TTC549 (cell line): ENCODE results near the gene DBP.
A peak's percentile ranks its signal among the peaks of the same experiment; 100 is the strongest.

ENCODE experiments used
- FAIRE-seq: peaks from 2 replicates; lab custom pipeline; 2012; peaks lifted over from hg19 to GRCh38; lab: Jason Lieb, UNC

DBP gene

DNA sequence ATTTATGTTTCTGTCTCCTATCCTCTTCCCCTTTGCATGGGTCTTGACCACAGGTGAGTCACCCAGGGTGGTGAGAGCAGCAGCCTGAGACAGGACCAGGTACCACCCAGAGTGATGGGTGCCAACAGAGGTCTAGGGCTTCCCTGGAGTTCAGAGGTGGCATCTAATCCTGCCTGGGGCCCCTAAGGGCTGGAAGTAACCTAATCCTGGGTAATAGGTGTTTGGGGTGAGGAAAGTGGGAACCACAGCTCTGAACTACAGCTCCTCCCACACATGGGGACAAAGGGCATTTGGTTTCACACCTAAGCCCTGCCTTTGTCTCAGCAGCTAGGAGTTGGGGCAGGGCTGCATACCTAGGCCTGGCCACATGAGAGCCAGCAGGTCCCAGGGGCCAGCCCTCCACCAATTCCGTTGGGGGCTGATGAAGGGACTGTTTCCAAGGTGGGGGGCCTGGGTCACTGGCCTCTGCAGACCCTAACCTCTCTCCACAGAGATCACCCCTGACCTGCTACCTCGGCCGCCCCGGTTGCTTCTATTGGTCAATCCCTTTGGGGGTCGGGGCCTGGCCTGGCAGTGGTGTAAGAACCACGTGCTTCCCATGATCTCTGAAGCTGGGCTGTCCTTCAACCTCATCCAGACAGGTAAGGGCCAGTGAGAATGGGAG lies 9.8 kb downstream of the DBP start:
- FAIRE-seq = no peak

DNA sequence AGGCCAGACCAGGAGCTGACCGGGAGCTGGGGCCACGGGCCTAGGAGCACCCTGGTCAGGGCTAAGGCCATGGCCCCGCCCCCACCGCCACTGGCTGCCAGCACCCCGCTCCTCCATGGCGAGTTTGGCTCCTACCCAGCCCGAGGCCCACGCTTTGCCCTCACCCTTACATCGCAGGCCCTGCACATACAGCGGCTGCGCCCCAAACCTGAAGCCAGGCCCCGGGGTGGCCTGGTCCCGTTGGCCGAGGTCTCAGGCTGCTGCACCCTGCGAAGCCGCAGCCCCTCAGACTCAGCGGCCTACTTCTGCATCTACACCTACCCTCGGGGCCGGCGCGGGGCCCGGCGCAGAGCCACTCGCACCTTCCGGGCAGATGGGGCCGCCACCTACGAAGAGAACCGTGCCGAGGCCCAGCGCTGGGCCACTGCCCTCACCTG lies 11.3 kb downstream of the DBP start:
- no peak for FAIRE-seq

DNA sequence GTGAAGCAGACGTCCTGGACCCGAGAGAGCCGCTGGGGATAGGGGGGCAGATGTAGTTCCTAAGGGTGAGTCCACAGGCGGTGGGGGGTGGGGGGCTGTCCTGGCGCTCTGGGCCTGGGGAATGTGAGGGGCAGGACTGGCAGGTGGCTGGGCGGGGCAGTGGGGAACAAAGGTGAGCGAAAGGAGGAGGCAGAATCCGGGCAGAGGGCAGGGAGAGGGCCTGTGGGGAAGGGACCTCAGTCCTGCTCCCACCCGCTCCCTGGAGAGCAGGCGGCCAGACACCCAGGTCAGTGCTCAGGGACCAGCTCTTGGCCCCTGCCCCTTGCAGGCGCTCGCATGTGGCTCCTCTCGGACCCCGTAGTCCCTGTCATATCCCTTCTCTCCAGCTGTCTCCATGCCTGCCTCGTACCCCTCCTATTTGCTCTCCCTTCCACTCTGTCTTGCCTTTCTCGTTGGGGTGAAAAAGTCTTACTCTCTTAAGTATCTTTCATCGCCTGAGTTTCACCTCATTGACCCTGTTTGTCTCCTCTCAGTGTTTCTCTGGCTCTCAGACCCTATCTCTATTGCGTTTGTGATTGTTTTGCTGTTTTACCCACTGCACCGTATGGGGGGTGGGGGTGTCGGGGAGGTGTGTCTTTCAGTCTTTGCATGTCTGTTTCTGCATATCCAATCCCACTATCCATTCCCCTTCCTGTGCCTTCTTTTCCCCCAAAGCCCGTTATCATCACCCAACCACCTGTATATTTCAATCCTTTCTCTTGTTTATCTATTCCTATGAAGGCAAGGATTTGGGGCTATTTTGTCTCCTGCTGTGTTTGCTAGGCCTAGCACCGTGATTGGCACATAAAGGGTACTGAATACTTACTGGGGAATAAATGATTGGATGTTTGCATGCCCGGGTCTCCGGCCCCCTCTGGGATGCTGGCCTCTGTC lies 12.1 kb downstream of the DBP start:
- FAIRE-seq = no peak

DNA sequence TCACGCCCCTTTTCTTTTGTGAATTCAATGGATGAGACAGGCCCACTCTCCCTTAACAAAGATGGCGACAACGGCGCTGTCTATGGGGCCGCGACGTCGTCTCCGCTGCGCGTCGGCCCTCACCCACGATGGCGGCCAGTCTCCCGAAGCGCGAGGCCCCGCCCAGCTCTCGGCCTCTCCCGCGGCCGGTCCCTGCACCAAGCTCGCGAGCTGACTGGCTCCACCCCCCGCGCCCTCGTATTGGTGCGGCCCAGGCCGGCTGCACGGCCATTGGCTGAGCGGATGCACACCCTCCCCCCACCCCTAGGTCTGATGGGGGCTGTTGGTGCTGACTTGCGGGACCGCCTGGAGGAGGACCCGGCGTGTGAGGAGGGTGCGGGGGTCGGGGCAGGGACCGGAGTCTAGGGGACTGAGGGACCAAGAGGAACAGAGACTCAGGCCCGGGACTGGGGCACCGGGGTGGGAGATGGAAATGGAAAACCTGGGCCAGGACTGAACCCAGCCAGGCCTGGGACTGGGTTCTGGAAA lies 13.0 kb downstream of the DBP start:
- peak; percentile 93 for FAIRE-seq

DNA sequence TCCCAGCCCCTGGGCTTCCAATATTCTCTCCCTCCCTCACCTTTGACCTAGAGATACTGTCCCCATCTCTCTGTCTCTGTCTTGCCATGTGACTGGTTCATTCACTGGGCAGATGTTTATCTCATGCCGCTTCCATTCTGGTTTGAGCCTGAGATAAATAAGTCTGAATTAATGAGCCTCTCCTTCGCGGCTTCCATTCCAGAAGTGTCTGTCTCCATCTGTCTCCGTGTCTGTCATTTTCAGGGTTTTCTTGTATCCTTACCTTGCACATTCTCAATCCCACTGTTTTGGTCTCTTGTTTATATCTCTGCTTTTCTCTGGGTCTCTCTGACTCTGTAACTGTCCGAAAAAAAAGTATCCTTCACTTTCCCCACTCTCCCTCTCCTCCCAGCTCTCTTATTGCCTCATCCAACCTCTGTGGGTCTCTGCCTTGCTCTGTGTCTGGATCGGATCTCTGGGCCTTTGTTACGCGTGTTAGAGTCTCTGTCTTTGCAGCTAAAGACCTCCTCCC lies 13.6 kb downstream of the DBP start:
- no peak for FAIRE-seq

DNA sequence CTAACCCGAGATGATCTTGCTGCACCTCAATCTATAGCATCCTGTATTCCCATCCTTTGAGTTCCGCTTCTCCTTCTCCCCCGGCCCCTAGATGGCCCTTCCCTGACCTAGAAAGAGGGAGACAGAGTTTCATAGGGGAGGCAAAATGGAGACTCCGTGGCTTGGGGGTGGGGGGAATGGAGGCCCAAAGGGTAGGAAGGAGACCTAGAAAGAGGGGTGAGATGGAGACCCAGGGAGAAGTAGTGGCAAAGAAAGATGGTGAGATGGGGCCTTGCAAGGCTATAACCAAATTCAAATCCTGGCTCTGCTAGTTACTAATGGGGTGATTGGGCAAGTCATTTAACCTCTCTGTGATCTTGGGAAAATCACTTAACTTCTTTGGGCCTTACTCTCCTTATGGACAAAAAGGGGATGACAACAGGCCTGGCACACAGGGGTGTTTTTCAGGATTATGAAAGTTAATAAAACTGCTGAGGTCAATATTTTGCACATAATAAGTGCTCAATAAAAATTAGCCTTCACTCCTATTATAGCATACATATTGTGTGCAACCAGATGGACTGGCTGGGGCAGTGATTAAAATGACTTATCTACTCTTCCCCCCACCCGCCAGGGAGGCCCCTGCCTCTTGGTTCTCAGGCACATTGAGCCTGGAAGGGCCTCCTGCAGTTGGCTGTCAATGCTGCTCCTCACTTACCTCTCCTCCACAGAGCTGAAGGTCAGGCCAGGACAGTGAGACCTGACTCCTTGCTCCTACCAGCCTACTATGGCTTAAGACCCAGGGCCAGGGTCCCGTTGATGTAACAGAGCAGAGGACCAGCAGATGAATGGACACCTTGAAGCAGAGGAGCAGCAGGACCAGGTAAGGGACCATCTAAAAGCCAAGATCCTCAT lies 17.2 kb downstream of the DBP start:
- FAIRE-seq = no peak

DNA sequence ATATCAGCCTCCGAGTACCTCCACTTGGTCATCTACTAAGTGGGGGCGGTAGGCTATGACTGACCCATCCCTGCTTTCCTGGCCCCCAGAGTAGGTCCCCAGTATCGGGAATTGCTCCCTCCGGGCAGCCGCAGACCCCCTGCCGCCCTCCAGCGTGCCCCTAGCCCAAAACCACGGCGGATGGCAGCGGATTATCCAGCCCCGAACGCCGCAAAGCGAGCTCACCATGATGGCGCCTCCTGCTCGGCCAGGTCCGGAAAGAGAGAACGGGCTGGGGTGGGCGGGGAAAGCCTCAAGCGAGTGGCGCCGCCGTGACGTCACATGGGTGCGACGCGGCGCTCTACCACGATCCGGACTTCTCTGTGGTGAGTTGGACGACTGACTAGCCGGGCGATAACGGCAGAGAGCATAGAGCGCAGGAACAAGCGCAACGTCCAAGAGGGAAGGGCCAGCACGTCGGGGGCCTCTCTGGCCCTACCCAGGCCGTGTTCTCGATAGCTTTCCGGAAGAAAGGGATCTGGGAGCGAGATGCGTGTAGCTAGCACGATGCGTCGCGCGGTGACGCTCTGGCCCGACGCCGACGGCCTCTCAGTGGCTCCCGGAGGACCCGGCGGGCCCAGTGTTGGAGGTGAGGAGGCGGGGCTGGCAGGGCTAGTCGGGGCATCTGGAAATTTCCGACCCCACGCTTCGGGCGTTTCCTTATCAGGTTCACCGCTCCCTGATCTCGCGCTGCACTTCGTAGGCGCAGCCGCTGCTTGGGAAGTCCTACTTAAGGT lies 18.1 kb downstream of the DBP start, which contains the start of the genes RPL18 and SPHK2:
TSS of gene RPL18 (minus strand) at position 263 of the 776 bp plus-strand sequence. CDS start at position 228, 35 bp downstream.
TSS of gene SPHK2 (plus strand) at position 591 of the 776 bp plus-strand sequence. CDS start 1,009 bp downstream, outside the sequence.
- FAIRE-seq = peak; percentile 88

DNA sequence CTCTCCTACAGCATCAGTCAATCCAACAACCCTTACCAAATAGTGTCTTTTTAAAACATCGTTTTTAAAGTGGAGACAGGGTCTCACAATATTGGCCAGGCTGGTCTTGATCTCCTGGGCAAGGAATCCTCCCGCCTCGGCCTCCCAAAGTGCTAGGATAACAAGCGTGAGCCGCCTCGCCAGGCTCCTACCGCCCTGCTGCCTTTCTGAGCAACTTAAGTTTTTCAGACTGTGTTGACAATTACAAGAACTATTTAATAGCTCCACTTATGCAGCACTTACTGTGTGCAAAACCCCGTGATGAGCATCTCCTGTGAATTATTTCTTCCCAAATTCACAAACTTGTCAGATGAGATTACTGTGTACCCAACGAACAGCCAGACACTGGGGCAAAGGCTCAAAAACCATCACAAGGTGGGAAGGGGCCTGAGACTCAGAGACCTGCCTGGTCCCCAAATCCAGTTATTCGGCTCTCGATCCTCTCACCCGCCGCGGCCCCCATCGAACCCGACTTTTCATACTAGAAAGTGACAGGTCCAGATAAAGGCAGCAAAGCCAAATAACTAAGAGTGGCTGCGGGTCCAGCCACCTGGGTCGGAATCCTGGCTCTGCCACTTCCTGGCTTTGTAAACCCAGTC lies 18.8 kb downstream of the DBP start:
- FAIRE-seq = no peak

DNA sequence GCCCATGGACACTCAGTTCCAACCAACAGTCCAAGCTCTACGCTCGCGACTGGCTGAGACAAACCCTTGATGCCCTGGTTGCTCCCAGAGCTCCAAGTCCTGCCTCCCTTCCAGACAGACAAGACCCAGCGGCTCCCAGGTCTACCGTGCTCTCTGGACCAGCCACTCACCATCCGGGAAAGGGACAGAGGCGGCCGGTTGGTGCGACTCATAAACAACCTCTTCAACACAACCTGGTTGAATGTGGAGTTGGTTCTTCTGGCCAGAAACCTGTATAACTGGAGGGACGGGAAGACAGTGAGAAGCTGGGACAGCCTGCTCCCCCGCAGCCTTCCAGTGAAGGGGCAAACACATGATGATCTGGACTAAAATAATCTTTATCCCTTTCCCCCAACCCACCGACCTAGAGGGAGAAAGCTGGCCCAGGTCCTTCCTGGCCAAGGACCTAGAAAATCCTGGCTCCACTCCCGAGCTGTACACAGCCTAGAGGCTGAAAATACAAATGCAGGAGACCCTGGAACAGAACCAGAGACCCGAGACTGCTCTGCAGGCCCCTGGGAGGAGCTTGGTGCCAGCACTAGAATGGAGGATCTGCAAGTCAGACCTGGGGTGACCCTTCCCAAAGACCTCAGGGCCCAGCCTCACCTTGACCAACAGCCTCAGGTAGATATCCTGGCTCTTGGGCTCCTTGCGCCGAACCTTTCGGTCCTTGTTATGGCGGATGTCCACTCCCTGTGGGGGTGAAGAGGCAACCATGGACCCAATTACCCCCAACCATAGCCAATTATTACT lies 19.8 kb downstream of the DBP start:
- no peak for FAIRE-seq

DNA sequence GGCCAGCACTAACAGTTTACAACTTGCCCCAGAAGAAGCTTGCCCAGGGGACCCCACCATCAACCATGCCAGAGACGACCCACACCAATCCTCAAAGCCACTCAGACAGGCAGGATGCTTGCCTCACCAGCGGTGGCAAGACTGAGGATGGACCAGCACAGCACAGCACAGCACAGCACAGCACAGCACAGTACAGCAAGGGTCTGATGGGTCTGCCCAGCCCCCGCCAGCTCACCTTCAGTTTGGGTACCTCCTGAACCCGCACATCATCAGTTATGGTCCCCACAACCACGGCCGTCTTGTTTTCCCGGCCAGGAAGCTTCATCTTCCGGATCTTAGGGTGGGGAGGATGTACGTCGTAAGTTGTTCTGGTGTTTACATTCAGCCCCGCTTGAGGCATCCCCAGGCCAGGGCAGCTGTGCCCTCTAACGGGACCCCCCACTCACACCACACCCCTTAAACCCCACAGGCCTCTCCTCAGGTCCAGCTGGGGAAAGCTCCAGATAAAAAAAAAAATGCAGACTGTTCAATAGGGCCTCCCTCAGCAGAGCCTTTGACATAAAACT lies 20.6 kb downstream of the DBP start:
- no peak for FAIRE-seq

DNA sequence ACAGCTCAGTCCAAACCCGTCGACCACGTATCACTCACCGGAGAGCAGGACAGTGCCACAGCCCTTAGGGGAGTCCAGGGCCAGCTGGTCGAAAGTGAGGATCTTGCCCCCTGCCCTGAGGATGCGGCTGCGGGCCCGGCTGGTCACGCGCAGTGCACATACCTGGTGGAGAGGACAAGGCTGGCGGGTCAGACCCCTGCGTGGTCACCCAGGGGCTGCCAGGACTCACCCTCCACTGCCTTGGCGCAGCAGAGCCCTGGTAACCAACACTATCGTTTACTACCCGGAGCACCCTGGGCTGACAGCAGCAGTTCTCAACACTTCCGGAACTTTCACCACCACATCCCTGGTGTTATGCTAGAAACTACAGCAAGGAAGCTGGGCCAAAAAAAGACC lies 21.1 kb downstream of the DBP start:
- no peak for FAIRE-seq

DNA sequence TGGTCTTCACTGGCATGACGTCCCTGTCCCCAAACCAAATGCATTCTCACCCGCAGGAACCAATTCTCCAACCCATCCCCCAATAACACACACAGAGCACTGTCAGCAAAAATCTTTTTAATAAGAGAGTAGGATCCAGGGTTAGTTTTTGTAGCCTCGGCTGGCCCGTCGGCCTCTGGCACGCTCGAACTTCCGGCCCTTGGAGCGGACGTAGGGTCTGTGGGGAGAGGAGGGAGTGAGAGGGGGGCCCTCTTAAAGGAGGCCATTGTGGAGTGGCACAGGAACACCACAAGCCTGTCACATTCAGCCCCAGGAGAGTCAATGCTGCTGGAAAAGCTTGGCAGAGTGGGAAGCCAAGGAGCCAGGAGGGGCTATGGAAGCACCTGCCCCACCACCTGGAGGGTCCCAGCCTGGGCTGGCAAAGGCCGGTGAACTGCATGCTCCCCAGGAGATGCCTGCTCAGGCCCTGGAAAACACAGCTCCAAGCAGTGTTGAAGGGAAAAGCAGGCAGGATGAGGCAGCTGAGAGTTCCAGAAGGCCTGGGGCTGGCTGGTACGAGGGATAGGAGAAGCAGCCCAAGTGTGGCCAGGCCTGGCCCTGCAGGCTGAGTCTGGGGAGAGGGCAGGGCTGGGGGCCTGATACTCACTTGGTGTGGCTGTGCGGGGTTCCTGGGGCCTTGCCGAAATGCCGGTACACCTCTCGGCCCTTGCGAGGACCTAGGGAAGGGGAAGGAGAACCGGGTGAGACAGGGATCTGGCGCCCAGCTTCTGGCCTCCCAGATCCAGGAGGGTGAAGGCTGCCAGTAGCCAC lies 21.7 kb downstream of the DBP start:
- no peak for FAIRE-seq

DNA sequence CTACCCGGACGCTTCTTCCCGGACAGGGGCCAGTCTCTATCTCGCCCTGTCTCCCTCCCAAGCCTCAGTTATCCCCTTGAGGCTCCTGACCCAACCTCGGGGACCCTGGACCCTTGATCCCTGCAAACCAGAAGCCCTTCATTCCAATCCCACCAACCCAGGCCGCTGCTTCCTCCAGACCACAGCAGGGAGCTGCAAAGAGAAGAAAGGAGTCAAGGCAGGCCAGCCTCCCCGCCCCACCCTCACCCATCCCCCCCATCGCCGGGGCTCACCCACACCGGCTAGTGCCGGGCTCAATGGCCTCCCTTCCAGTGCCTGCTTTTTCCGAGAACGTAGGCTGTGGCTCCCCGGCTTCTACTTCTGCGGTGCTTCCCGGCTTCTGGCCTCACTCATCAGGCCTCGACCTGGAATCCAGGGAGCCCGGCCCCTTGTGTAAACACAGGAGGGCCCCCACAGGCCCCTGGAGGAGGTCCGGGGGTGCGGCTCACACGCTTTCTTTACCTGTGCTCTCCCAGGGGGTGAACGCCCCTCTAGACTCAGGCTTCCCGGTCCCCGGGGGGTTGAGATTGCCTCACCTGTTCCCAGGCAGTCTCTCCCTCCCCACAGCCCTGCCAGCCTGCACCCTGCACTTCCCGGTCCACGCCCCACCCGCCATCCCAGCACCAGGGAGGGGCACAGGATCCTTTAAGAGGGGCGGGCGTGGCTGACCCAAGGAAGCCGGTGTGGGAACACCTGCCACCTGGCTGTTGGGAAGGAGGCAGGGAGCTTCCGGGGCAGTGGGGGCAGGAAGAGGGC lies 22.5 kb downstream of the DBP start, which contains the start of gene FAM83E:
TSS of gene FAM83E (minus strand) at position 641 of the 795 bp plus-strand sequence. CDS start 1,704 bp downstream, outside the sequence.
- FAIRE-seq = no peak

DNA sequence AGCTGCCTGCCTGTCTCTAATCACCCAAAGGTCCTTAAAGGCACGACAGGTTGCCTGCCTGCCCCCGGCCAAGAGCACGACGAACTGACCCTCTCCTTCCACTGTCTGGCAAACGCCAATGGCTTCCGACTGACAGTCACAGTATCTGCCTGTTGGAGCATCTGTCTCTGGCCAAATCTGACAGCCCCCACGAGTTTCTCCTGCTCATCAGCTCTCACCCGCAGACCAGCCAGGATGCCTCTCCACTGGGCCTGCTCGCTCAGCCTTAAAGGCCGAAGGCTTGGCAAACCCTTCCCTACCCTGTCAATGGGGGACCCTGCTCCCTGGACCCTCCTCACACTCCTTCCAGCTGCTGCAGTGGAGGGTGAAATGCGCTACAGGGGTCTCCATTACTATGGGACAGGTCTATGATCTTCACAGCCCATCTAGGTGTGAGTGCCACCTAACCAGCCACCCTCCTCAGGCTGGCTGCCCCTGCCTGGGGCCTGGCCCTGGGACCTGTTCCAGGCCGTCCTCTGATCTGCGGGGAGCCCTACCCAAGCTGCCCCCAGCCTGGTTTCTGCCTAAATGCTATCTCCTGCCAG lies 23.2 kb downstream of the DBP start:
- FAIRE-seq = no peak

DNA sequence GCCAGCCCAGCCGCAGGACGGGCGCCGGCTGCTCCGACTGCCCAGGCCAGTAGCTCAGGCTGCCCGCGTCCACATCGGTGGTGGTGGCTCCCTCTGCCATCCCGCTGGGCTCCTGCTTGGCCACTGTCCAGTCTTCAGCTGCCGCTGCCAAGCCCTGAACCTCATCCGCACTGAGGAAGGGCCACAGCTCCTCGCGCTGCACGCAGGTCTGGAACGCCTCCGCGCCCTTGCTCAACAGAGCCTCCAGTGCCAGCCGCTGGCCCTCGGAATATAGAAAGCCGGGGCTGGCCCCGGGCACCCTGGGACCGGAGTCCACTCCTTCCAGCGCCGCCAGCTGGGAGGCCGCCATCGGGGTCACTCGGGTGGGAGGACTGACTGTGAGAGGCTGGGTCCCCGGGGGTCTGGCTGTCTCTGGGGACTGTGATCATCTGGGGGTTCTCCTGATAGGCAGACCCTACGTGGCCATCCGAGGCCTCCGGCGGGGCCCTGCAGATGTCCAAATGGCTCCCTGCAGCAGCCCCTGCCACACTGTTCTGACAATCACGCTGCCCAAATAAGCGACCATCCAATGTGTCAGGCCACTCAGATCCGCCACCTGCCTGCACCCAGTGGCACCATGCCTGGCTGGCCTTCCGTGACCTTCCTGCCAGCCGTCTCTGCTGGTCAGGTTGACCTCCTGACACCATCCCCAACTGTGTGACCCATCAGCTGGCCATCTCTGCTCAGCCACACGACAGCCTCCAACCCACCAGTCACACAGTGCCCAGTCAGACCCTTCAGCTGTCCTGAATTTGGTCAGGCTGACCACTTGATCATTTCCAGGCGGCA lies 23.9 kb downstream of the DBP start:
- FAIRE-seq = no peak

DNA sequence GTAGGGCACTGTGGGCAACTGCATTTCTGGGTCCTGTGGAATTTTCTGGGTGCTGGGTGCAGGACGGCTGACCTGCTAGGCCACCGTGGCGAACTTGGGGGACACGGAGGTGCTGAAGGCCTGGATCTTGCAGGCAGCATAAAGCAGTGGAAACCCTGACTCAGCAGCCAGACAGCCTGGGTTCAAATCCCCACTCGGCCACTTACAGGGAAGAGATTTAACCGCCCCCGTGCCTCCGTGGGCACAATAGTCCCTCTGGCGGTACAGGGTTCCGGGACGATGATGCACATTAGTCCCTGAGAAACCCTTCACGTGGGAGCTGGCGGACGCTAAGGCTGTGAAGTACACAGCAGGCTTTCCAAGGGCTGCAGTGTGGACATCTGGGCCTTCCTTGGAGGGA lies 25.3 kb downstream of the DBP start:
- FAIRE-seq = no peak
